ENCODE results near the gene WNT1.

The WNT1 gene

DNA sequence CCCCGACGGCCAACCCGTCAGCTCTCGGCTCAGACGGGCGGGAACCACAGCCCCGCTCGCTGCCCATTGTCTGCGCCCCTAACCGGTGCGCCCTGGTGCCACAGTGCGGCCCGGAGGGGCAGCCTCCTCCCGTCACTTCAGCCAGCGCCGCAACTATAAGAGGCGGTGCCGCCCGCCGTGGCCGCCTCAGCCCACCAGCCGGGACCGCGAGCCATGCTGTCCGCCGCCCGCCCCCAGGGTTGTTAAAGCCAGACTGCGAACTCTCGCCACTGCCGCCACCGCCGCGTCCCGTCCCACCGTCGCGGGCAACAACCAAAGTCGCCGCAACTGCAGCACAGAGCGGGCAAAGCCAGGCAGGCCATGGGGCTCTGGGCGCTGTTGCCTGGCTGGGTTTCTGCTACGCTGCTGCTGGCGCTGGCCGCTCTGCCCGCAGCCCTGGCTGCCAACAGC lies at the start of gene WNT1:
Gene WNT1 (plus strand): TSS at position 32 of the 450 bp plus-strand sequence. CDS start 329 bp downstream, at position 361.
- no peak for DNase-seq

- DNase-seq: no peak
Measured at GRCh38 chr12:48929551-48929950, 48.6 kb upstream of the WNT1 start.

- no peak for DNase-seq
Measured at GRCh38 chr12:48930475-48930874, 47.6 kb upstream of the WNT1 start.

DNA sequence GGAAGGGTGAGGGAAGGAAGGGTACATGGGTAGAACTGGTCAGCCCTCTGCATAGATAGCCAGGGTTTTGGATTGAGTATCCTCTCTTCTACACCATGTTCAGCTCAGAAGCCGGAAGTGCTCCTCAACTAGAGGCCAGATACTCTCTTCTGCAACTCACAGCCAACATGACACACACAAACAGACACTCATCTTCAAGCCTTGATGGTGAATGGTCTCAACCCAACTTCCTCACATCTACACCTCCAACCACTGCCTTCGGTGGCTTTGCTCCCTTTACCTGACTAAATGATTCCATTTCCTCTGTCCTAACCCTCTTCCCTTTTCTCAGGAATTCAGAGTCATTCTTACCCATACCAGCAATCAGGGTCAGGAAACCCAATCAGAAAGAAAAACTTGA lies 45.2 kb upstream of the WNT1 start:
- DNase-seq: peak; percentile 45

GRCh38 chr12:48933664-48934311 lies 44.3 kb upstream of the WNT1 start:
- peak; percentile 64 for DNase-seq

GRCh38 chr12:48934312-48934706 lies 43.8 kb upstream of the WNT1 start:
- peak; percentile 23 for DNase-seq

DNA sequence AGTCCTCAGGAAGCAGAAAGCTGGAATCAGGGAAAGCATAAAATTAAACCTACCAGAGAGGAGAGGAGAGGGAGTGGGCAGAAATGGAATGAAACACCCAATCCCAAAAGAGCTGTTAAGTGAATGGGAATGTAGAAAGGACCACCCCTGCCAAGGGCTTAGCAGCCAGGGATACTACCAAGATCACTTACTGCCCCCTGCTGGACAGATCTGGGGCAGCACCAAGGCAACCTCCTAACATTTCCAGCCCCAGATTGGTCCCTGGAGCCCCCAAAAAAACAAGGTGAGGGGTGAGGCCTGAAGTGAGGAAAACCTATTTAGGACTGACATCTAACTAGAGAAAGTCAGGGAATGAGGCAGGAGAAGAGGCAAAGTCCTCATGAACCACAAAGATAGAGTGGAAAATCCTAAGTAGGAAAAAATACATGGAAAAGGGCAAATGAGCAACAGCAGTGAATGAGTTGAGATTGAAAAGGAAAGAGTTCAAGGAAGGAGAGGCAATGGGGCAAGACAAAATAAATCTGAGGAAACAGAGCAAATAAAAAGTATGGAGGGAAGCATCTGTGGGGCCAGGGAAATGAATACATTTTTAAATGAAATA lies 41.6 kb upstream of the WNT1 start:
- peak; percentile 74 for DNase-seq

DNA sequence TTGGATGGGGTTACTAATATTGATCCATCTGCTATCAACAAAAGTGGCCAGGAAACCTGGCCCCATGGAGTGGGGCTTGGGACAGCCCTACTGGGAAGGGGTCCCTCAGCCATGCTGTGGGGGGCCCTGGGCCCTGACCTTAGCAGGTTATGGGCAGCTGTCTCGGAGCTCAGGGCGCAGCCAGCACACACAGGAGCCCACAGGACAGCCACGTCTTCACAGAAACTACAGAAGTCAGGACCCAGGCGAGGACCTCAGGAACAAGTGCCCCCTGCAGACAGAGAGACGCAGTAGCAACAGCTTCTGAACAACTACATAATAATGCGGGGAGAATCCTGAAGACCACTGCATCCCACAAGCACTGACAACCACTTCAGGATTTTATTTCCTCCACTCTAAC lies 41.0 kb upstream of the WNT1 start:
- DNase-seq: no peak

- DNase-seq: no peak
Measured at GRCh38 chr12:48938805-48939204, 39.3 kb upstream of the WNT1 start.

GRCh38 chr12:48940181-48940580 lies 37.9 kb upstream of the WNT1 start:
- no peak for DNase-seq

DNA sequence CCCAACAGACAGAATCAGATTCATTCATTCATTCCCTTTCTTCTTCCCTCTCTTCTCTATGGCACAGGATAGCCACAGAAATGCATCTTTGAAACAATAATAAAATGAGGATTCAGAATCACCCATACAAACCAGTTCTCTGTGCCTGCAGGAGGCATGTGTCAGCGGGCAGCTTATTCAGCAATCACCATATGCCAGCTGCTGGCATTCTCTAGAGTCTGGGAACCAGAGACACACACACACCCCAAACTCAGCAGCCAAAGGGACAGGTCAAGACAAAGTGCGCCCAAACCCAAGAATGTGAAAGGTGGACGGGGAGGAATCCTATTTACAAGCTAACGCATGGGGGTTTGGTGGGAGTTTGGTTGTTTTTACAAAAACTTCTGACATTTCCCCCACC lies 34.9 kb upstream of the WNT1 start:
- DNase-seq: no peak

GRCh38 chr12:48946205-48946604 lies 31.9 kb upstream of the WNT1 start:
- DNase-seq: no peak

DNA sequence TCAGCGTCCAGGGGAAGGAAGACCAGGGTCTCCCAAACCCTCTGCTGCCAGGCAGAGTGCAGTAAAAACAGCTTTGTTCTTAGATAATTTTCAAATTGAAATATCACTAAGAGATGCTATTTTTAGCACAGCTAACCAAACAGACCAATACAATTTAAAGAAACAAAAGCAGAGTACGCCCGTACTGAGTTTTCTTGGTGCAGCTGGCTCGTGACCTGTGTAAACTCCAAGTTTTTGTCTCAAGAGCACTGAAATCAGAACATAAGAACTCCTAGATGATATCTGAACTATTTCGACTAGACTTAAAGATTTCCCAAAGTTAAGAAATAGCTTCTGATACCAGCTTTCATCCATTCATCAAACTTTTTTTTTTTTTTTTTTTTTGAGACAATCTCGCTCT lies 31.2 kb upstream of the WNT1 start:
- no peak for DNase-seq

- no peak for DNase-seq
Measured at GRCh38 chr12:48947727-48948126, 30.4 kb upstream of the WNT1 start.

DNA sequence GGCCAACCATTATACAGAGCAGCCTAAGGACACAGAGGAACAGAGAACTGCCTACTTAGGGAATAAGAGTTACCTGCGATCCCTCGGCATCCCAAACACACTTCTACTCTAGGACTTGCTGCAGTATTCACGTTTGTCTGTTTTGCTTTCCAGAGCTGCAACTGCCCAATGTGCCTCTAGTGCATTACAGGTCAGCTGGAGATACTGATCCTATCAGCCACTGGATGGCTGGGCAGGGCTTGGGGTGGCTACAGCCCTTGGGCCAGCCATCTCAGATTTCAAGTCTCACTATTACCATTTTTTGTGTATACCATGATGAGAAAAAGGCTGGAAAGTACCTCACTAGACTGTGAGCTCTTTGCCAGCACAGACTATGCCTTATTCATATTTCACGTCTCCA lies 25.4 kb upstream of the WNT1 start:
- DNase-seq: no peak

- no peak for DNase-seq
Measured at GRCh38 chr12:48954061-48954460, 24.1 kb upstream of the WNT1 start.

GRCh38 chr12:48954841-48955501 lies 23.2 kb upstream of the WNT1 start:
- DNase-seq: no peak

GRCh38 chr12:48956279-48957140 lies 21.6 kb upstream of the WNT1 start:
- DNase-seq: peak; percentile 31

DNA sequence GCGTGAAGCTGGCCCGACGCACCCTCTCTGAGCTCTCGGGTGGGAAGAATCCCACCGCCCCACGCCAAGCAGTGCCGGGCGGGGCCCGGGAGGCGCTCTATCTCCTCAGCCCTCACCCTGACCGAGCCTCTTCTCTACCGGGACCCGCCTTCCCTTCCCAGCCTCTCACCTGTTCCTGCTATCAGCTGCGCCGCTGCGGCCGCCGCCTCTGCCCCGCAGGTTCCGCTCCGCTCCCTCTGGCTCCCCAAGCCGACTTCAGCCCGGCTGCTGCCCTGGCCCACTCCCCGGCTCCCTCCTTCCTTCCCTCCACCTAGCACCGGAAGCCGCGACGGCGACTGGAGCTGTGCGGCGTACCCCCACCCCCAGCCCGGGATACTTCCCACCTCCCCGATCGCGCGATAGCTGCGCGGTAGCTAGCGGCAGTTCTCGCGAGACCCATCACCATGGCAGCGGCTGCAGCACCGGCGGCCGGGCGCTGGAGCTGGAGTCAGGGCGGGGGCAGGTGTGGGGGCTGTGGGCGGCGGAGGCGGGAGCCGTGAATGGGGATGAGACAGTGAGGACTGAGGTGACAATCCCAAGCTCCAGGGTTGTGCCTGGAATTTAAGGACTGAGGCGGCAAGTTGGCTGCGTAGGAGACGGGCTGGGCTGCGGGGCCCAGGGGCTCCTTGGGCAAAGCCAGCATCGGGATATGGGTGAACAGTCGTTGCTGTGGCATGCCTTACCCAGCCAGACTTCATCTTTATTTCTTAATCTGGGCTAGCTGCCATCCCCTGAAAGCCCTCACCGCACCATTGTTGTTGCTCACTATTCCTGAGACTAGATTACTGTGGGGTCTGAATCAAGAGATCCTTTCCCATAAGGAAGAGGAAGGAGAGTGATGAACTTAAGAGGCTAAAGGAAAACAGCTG lies 20.7 kb upstream of the WNT1 start, which contains the start of gene ARF3:
Gene ARF3 (minus strand): TSS at position 347 of the 908 bp plus-strand sequence. CDS start 16,392 bp downstream, outside the sequence.
- DNase-seq: peak; percentile 92

- no peak for DNase-seq
Measured at GRCh38 chr12:48958049-48958388, 20.1 kb upstream of the WNT1 start.

GRCh38 chr12:48960834-48961233 lies 17.3 kb upstream of the WNT1 start:
- DNase-seq: no peak

DNA sequence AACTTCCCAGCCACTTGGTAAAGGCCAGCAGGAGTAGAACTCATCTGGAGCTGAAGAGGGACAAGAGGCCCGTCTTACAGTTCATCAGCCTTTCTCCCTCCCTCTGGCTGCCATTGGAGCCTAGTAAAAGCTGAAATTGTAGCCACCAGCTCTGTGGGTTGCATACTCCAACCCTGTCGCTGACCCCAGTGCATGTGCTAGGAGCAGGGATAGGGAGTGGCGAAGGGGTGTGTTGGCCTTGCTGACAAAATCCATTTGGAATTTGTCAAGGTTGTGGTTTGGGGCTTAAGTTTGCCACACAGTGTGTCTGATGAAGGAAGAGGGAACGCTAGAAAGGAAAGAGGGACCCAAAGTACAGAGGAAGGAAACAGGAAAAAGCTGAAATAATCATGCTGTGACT lies 16.8 kb upstream of the WNT1 start:
- DNase-seq: no peak
